Fibroblast of pulmonary artery (primary cell): ENCODE data around the gene CELF4.

Experiments
- DNase-seq: peaks from one replicate; pipeline ENCODE4 v3.0.0-alpha.2; 2010; ENCODE audit warnings: low read depth
- H3K4me3 ChIP-seq: replicated peaks from 2 replicates; pipeline ENCODE4 v1.5.1; 2011; ENCODE audit warnings: low read depth, mild to moderate bottlenecking, control low read depth, low read length, moderate library complexity
- CTCF ChIP-seq: IDR thresholded peaks from 2 replicates; pipeline ENCODE4 v1.5.1; 2011; ENCODE audit warnings: mild to moderate bottlenecking, control low read depth, low read length, inconsistent platforms; ENCODE audit errors: missing control alignments

Gene CELF4

DNA sequence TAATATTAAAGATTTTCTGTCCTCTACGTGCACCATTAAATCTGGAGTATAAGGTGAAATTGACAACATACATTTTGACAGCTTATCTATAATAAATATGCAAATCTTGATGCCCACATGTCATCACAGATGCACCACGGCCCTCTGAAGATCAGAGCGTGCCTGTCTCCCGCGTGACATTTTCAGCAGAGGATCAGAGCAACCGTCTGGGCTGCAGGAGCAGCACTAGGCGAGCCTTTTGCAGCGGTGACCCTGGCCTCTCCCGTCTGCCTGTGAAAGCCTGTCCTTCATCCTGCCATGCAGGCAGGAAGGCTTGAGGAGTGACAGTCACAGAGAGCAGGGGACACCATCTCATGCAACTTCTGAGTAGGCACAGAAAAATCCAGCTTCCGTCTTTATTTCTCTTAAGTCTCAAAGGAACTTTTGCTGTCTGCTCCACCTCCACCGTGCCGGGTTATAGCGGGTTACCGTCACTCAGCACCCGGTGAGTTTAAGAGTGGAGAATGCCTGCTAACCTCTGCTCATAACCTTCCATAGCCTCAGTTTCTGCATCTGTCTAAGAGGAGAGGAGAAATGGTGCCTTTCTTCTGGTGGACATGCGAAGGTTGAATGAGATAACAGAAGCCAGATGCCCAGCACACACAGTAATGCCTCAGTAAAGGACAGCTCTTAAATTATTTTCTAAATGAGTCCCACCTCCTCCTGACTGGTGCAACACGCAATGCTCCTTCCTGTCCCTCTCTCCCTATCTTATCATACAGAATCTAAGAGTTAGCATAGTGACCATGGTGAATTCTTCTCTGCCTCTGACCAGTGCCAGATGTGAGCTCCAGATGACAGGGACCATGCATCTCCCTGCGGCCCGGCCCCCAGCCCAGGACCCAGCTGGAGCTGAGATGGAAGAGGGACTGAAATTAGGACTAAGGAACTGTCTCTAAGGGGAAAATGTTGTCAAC is 43.8 kb downstream of the CELF4 start:
- no peak for TF ChIP-seq CTCF
- DNase-seq: no peak
- H3K4me3 ChIP-seq: no peak overlapping the region

GRCh38 chr18:37520508-37520907 is 45.1 kb downstream of the CELF4 start:
- DNase-seq: no peak
- no peak for TF ChIP-seq CTCF
- H3K4me3 ChIP-seq: no peak overlapping the region

DNA sequence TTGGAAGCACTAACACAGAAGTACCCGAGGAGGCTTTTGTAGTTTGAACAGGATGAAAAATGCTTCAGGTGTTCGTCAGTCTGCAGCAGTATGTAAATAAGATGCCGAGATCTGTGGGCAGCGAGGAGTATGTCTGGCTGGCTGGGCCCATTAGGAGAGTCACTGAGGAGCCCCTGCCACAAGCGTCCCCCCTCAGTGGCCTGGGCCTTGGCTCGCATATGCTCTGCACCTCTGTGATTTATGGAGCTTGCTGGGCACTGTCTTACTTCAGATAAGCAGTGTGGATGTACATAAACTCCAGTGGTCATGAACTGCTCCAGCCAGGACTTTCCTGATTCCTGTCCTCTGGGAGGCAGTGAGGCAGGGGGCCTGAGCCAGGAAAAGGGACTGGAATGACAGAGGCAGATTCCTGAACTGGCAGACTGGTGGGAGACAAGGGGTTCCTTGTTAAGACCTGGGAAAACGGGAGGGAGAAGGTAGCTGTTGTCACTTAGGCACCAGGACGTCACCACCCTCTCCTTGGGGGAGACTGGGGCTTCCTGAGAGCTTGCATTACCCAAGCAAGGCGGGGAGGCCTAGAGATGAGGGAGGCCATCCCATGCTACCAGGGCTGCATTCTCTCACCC is 46.0 kb downstream of the CELF4 start:
- DNase-seq: no peak
- no peak for TF ChIP-seq CTCF
- H3K4me3 ChIP-seq: no peak overlapping the region

DNA sequence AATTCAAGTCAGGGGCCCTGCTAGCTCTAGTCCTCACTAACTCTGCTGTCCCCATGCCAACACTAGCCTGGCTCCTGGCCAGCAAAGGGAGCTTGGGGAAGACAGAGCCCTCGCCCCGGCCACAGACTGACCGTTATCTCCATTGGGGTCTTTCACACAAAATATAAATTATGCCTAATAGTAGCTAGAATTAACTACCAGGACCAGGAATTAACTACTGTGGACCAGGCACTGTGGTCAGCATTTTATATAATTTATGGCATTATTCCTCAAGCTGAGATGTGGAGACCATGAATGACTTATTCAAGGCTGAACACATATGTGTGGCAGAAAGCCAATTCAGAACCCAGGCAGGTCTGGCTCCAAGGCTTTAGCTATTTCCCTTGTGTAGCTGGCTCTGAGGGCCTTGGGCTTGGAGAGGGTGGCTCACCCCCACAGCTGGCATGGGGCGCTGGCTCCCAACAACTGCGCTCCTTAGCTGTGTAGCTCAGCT is 49.2 kb downstream of the CELF4 start:
- no peak for DNase-seq
- H3K4me3 ChIP-seq: no peak overlapping the region
- no peak for TF ChIP-seq CTCF

DNA sequence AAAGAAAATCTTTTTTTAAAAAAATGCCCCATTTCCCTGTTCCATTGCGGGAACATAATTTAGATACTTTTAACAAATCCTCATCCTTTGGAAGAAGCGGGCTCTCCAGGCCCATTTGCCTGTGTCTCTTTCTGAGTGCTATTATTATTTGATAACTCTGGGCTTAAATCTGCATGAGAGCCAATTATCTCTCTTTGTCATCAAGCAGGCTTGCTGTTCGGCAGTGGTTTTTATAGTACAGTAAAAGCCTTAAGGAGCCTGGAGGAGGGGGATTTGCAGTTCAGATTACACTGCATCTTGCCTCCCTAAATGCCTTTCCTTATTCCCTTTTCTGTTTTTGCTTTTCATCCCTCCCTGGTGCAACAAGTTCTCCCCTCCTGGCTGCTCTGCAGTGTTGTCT is 50.6 kb downstream of the CELF4 start:
- TF ChIP-seq CTCF: no peak
- H3K4me3 ChIP-seq: no peak overlapping the region
- no peak for DNase-seq

GRCh38 chr18:37512400-37512799 is 53.2 kb downstream of the CELF4 start:
- TF ChIP-seq CTCF: no peak

More at GRCh38 chr18:37512400-37512799, 53.2 kb downstream of the CELF4 start:
- DNase-seq: no peak
- no peak overlapping the region for H3K4me3 ChIP-seq
